H1 (cell line): ENCODE measurements around the gene MYH11. TPM values are rescaled to one million over a fixed set of nuclear protein-coding genes. Genes with fewer than 3 reads are reported as not detected.

Experiments
- CTCF ChIA-PET: fragments of 300-600 bp; sonication (Branson Sonifier 250); formaldehyde crosslinking; loops from one replicate; lab custom pipeline; 2021; ENCODE audit not compliant: partially characterized antibody; lab: Charles Lee
- POLR2A ChIA-PET: fragments of 300-600 bp; sonication (Branson Sonifier 250); formaldehyde crosslinking; loops from one replicate; lab custom pipeline; 2021; ENCODE audit warnings: inconsistent platforms; ENCODE audit not compliant: partially characterized antibody; lab: Charles Lee
- DNase-seq, 2 experiments: peaks; one replicate each; pipeline versions ENCODE4 v3.0.0 to v3.0.0-alpha.2; 2010 to 2022; ENCODE audit warnings: low spot score in 2 of 2, low read depth in 1 of 2, mixed read lengths in 1 of 2
- FAIRE-seq: peaks from 2 replicates; lab custom pipeline; 2011; peaks lifted over from hg19 to GRCh38; lab: Jason Lieb, UNC
- H2AFZ ChIP-seq: 2 replicates; pipeline ENCODE4 v1.8.1; 2012; ENCODE audit warnings: low read length, inconsistent platforms
- H2AK5ac ChIP-seq: 2 replicates; pipeline ENCODE4 v1.6.1; 2013; ENCODE audit warnings: low read depth, low read length
- H2BK120ac ChIP-seq: replicated peaks from 2 replicates; pipeline ENCODE3; 2013; ENCODE audit warnings: low read depth, low read length, inconsistent platforms
- H2BK12ac ChIP-seq: 2 replicates; pipeline ENCODE4 v1.6.1; 2013; ENCODE audit warnings: low read depth, low read length
- H2BK15ac ChIP-seq: 2 replicates; pipeline ENCODE4 v1.6.1; 2013; ENCODE audit warnings: low read length
- H2BK20ac ChIP-seq: 2 replicates; pipeline ENCODE4 v1.6.1; 2013; ENCODE audit warnings: low read length
- H2BK5ac ChIP-seq: 2 replicates; pipeline ENCODE4 v1.6.1; 2013; ENCODE audit warnings: low read depth, low read length
- H3K14ac ChIP-seq: 2 replicates; pipeline ENCODE4 v1.6.1; 2013; ENCODE audit warnings: inconsistent platforms; ENCODE audit not compliant: insufficient read length
- H3K18ac ChIP-seq: 2 replicates; pipeline ENCODE4 v1.6.1; 2013; ENCODE audit warnings: low read length; ENCODE audit errors: extremely low read depth
- H3K23ac ChIP-seq: 2 replicates; pipeline ENCODE4 v1.6.1; 2013; ENCODE audit warnings: inconsistent platforms; ENCODE audit not compliant: insufficient read length
- H3K23me2 ChIP-seq: 2 replicates; pipeline ENCODE4 v1.6.1; 2013; ENCODE audit warnings: low read depth, low read length
- H3K27ac ChIP-seq: 2 replicates; pipeline ENCODE4 v1.6.1; 2011; ENCODE audit warnings: low read depth, low read length, inconsistent platforms
- H3K27me3 ChIP-seq, 4 experiments: replicated peaks in 1 of 4; 1 replicate in 1 of 4; 2 replicates in 3 of 4; pipeline versions ENCODE4 v1.6.1 to v1.8.1; 2011 to 2013; ENCODE audit warnings: low read length in 3 of 4, mild to moderate bottlenecking in 3 of 4, inconsistent platforms in 2 of 4, mixed read lengths in 2 of 4, moderate library complexity in 1 of 4; ENCODE audit not compliant: control insufficient read depth in 3 of 4, insufficient read depth in 3 of 4; ENCODE audit errors: extremely low read depth in 1 of 4
- H3K36me3 ChIP-seq, 4 experiments: 2 replicates each; pipeline versions ENCODE4 v1.6.1 to v1.8.1; 2011 to 2013; ENCODE audit warnings: mild to moderate bottlenecking in 4 of 4, low read length in 3 of 4, moderate library complexity in 2 of 4, control low read depth in 1 of 4, inconsistent platforms in 1 of 4; ENCODE audit not compliant: insufficient read depth in 4 of 4, control insufficient read depth in 2 of 4
- H3K4ac ChIP-seq: replicated peaks from 2 replicates; pipeline ENCODE3; 2013; ENCODE audit warnings: low read length, low read depth, mixed read lengths, inconsistent platforms; ENCODE audit not compliant: insufficient read length
- H3K4me1 ChIP-seq, 4 experiments: replicated peaks in 1 of 4; 1 replicate in 1 of 4; 2 replicates in 3 of 4; pipeline versions ENCODE4 v1.6.1 to v1.8.1; 2011 to 2013; ENCODE audit warnings: low read length in 3 of 4, inconsistent platforms in 2 of 4, mixed read lengths in 1 of 4; ENCODE audit not compliant: insufficient read depth in 4 of 4, control insufficient read depth in 3 of 4
- H3K4me2 ChIP-seq, 2 experiments: 2 replicates each; pipeline versions ENCODE4 v1.6.1 to v1.8.1; 2011 to 2013; ENCODE audit warnings: low read depth in 2 of 2, low read length in 2 of 2, control low read depth in 1 of 2, inconsistent platforms in 1 of 2, mild to moderate bottlenecking in 1 of 2; ENCODE audit not compliant: insufficient read depth in 1 of 2
- H3K4me3 ChIP-seq, 4 experiments: fragments of 200-600, 300-600 bp in 1 of 4; sonication (generic), shearing (Covaris generic), sonication (Bioruptor Twin) in 1 of 4; 2 replicates each; pipeline versions ENCODE4 v1.5.1 to v1.8.1; 2011 to 2016; ENCODE audit warnings: low read length in 4 of 4, low read depth in 3 of 4, control low read depth in 2 of 4, inconsistent platforms in 2 of 4, mild to moderate bottlenecking in 2 of 4, mixed read lengths in 1 of 4, moderate library complexity in 1 of 4; ENCODE audit not compliant: insufficient read depth in 2 of 4; ENCODE audit errors: extremely low read depth in 1 of 4
- H3K56ac ChIP-seq: replicated peaks from 2 replicates; pipeline ENCODE3; 2013; ENCODE audit warnings: low read depth, mild to moderate bottlenecking, mixed read lengths, low read length, inconsistent platforms; ENCODE audit not compliant: insufficient read length
- H3K79me1 ChIP-seq: 2 replicates; pipeline ENCODE4 v1.6.1; 2013; ENCODE audit warnings: low read depth, low read length, control low read depth
- H3K79me2 ChIP-seq, 2 experiments: 2 replicates each; pipeline versions ENCODE4 v1.6.1 to v1.8.1; 2012 to 2013; ENCODE audit warnings: low read length in 2 of 2, mild to moderate bottlenecking in 2 of 2, inconsistent platforms in 1 of 2; ENCODE audit not compliant: insufficient read depth in 2 of 2, control insufficient read depth in 1 of 2
- H3K9ac ChIP-seq, 4 experiments: replicated peaks in 1 of 4; 1 replicate in 1 of 4; 2 replicates in 3 of 4; pipeline versions ENCODE4 v1.6.1 to v1.8.1; 2011 to 2013; ENCODE audit warnings: low read depth in 3 of 4, low read length in 3 of 4, control low read depth in 2 of 4, mild to moderate bottlenecking in 2 of 4, moderate library complexity in 2 of 4, inconsistent platforms in 1 of 4; ENCODE audit errors: extremely low read depth in 1 of 4
- H3K9me3 ChIP-seq, 2 experiments: 2 replicates each; pipeline versions ENCODE4 v1.6.1 to v1.8.1; 2012 to 2013; ENCODE audit warnings: mild to moderate bottlenecking in 2 of 2, moderate library complexity in 2 of 2, control low read depth in 1 of 2, inconsistent platforms in 1 of 2, low read depth in 1 of 2, low read length in 1 of 2, mixed read lengths in 1 of 2; ENCODE audit not compliant: insufficient read depth in 2 of 2
- H4K20me1 ChIP-seq, 2 experiments: replicated peaks in 1 of 2; 2 replicates each; pipeline versions ENCODE3 to v1.8.1; 2011 to 2013; ENCODE audit warnings: inconsistent platforms in 2 of 2, low read length in 2 of 2, mild to moderate bottlenecking in 1 of 2; ENCODE audit not compliant: insufficient read depth in 2 of 2, control insufficient read depth in 1 of 2
- H4K5ac ChIP-seq: 2 replicates; pipeline ENCODE4 v1.6.1; 2013; ENCODE audit warnings: low read length, low read depth, mixed read lengths, inconsistent platforms; ENCODE audit not compliant: insufficient read length
- H4K8ac ChIP-seq: 2 replicates; pipeline ENCODE4 v1.8.0; 2013; ENCODE audit warnings: mild to moderate bottlenecking, moderate library complexity, low read length, inconsistent platforms; ENCODE audit not compliant: insufficient read depth; ENCODE audit errors: extremely low read depth
- H4K91ac ChIP-seq: replicated peaks from 2 replicates; pipeline ENCODE3; 2013; ENCODE audit warnings: low read length, mixed read lengths, inconsistent platforms; ENCODE audit not compliant: insufficient read length
- PHF8 ChIP-seq: fragments of 200-600 bp; sonication (generic); conservative IDR thresholded peaks from 2 replicates; pipeline ENCODE4 v1.7.1; 2012; ENCODE audit warnings: low read depth, mild to moderate bottlenecking, inconsistent platforms, low read length, moderate library complexity
- RNF2 ChIP-seq: fragments of 200-900, 300-1000 bp; sonication (generic); IDR thresholded peaks from 2 replicates; pipeline ENCODE4 v1.7.1; 2016; ENCODE audit warnings: borderline replicate concordance, low read depth, mild to moderate bottlenecking, antibody characterized with exemption, low read length; ENCODE audit not compliant: poor library complexity, severe bottlenecking; ENCODE audit errors: missing control alignments
- SAP30 ChIP-seq: fragments of 300-600 bp; sonication (generic); IDR thresholded peaks from 2 replicates; pipeline ENCODE4 v1.7.1; 2012; ENCODE audit warnings: low read length, moderate library complexity, mild to moderate bottlenecking, inconsistent platforms; ENCODE audit not compliant: insufficient read depth, insufficient replicate concordance
- WGBS, 2 experiments: shearing (Covaris generic) in 1 of 2; methylation state at CpG; one replicate each; pipeline versions ENCODE4 v1.1.6 to v1.1.7; 2013 to 2015; ENCODE audit warnings: low lambda C conversion rate in 2 of 2, mixed read lengths in 2 of 2, inconsistent platforms in 1 of 2, low coverage in 1 of 2, missing lambda C conversion rate in 1 of 2; ENCODE audit not compliant: insufficient replicate concordance in 2 of 2, insufficient coverage in 1 of 2, insufficient read length in 1 of 2; ENCODE audit errors: extremely low coverage in 1 of 2, missing lambda C conversion rate in 1 of 2; 5-methylcytosine and 5-hydroxymethylcytosine counted together
- polyA plus RNA-seq, 7 experiments: library from polyadenylated mRNA; depleted of rRNA in 3 of 7; stranded (reverse) in 5 of 7; unstranded in 2 of 7; fragments of >200 nt in 5 of 7; fragments of 200-250 nt in 2 of 7; gene quantifications; 1 replicate in 5 of 7; 2 replicates in 1 of 7; 4 replicates in 1 of 7; pipeline versions ENCODE4 v1.2.1 to v1.2.3, GENCODE V29; 2011 to 2013; ENCODE audit warnings: missing spikeins in 2 of 7, mixed read lengths in 2 of 7
- total RNA-seq: library from RNA; stranded (reverse); fragmentation: NEBNext Ultra II Directional; extraction: Animal tissue kit (Norgen Biotek cat#: 25700); gene quantifications from 2 replicates; pipeline ENCODE4 v1.2.1, GENCODE V29; 2021

Gene MYH11
- total and polyA plus RNA-seq, 2 of the 8 experiments (the other 6 are each of a cell fraction or from before 2014, with no cell fraction given), result 0.11 to 0.78 TPM

GRCh38 chr16:15772579-15773293, 84.1 kb downstream of the MYH11 start:
- no peak overlapping the region for H2BK5ac ChIP-seq
- no peak overlapping the region for H2BK12ac ChIP-seq
- no peak for TF ChIP-seq PHF8
- no peak for TF ChIP-seq SAP30
- no peak for TF ChIP-seq RNF2

More at GRCh38 chr16:15772579-15773293, 84.1 kb downstream of the MYH11 start:
- no peak overlapping the region for H3K23ac ChIP-seq
- H2BK120ac ChIP-seq, result no peak overlapping the region
- no peaks in the 10 kb centered on the region for H3K9me3 ChIP-seq
- no peak overlapping the region for H2BK20ac ChIP-seq
- no peak overlapping the region for H4K5ac ChIP-seq
- H3K27ac ChIP-seq, result no peak overlapping the region
- WGBS, 2 experiments, result 89% methylated on average over 11 of the region's 11 CpGs; no CpG with 5 or more reads in 1 of the 2 experiments
- H3K56ac ChIP-seq, result no peak overlapping the region
- FAIRE-seq, result no peak
- no peaks in the 10 kb centered on the region for H3K36me3 ChIP-seq
- H3K23me2 ChIP-seq, result no peaks in the 10 kb centered on the region
- H4K91ac ChIP-seq, result no peak overlapping the region
- H3K4me3 ChIP-seq, result no peak overlapping the region
- no peak overlapping the region for H2AFZ ChIP-seq
- no peak overlapping the region for H3K4me2 ChIP-seq
- no peak overlapping the region for H3K14ac ChIP-seq
- ChIA-PET CTCF (interaction anchor here (0.6 to 2.6 kb wide), 8 partner anchors 12 to 321 kb away, joined by 3 to 10 read pairs (median 4); no protein-coding TSS in a partner anchor), POLR2A (no interaction called here)
- H2AK5ac ChIP-seq, result no peak overlapping the region
- H3K79me2 ChIP-seq, result no peaks in the 10 kb centered on the region
- no peak overlapping the region for H3K4ac ChIP-seq
- no peaks in the 10 kb centered on the region for H3K79me1 ChIP-seq
- H2BK15ac ChIP-seq, result no peak overlapping the region
- DNase-seq, result no peak
- H3K18ac ChIP-seq, result no peak overlapping the region
- no peak overlapping the region for H4K8ac ChIP-seq
- H3K4me1 ChIP-seq, result no peaks in the 10 kb centered on the region
- no peaks in the 10 kb centered on the region for H4K20me1 ChIP-seq
- H3K9ac ChIP-seq, result no peak overlapping the region
- no peaks in the 10 kb centered on the region for H3K27me3 ChIP-seq
